Measurements from ENCODE around the gene NTRK2. TPM values are rescaled to one million over a fixed set of nuclear protein-coding genes. Genes with fewer than 3 reads are reported as not detected.

Gene NTRK2
- total RNA-seq, 6 donors from 2014 or later = 0.30 to 16.8 (median 2.6) TPM

DNA sequence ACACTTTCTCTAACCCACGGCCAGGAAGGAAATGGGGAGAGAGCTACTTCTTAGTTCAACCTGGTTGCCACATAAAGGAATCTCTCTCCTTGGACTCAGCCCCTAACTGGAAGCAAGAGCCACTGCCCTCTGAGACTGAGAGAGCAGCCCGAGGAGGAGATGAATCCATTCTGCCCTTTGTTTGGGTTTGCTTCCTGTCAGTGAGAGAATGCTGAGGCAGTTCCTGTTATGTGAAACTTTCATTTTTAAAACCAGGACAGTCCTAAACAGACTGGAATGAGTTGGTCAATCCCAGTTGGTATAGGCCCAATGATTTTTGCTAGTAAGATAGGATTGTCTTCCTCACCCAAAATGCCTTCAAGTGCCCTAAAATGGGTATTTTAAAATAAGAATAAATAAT, 205.1 kb downstream of the NTRK2 start:
- Histone ChIP-seq H3K27me3 (no peaks in the 10 kb centered on the region), H3K4me3 (no peak overlapping the region), H3K36me3 (no peaks in the 10 kb centered on the region), H3K27ac (peak overlapping the region in 2 of 4 donors; percentile 0 to 66), H3K9me3 (no peaks in the 10 kb centered on the region), H3K4me1 (peaks cover 0 to 5% (median 2%) of the 10 kb centered on the region in 4 donors)
- ATAC-seq (ENCODE audit: low FRiP score in 2 of 2) (peak in 1 of 2 donors; percentile 48), DNase-seq (no peak)
- WGBS, 2 donors = 16 to 20% methylated on average over 2 of the region's 2 CpGs
- TF ChIP-seq EP300 (IDR thresholded peaks at IDR 0.05) (no peak), POLR2A (IDR thresholded peaks at IDR 0.05) (no peak), POLR2AphosphoS5 (IDR thresholded peaks at IDR 0.05) (no peak)
- TF ChIP-seq, protein P1, sequence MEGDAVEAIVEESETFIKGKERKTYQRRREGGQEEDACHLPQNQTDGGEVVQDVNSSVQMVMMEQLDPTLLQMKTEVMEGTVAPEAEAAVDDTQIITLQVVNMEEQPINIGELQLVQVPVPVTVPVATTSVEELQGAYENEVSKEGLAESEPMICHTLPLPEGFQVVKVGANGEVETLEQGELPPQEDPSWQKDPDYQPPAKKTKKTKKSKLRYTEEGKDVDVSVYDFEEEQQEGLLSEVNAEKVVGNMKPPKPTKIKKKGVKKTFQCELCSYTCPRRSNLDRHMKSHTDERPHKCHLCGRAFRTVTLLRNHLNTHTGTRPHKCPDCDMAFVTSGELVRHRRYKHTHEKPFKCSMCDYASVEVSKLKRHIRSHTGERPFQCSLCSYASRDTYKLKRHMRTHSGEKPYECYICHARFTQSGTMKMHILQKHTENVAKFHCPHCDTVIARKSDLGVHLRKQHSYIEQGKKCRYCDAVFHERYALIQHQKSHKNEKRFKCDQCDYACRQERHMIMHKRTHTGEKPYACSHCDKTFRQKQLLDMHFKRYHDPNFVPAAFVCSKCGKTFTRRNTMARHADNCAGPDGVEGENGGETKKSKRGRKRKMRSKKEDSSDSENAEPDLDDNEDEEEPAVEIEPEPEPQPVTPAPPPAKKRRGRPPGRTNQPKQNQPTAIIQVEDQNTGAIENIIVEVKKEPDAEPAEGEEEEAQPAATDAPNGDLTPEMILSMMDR (IDR thresholded peaks at IDR 0.05) = no peak

DNA sequence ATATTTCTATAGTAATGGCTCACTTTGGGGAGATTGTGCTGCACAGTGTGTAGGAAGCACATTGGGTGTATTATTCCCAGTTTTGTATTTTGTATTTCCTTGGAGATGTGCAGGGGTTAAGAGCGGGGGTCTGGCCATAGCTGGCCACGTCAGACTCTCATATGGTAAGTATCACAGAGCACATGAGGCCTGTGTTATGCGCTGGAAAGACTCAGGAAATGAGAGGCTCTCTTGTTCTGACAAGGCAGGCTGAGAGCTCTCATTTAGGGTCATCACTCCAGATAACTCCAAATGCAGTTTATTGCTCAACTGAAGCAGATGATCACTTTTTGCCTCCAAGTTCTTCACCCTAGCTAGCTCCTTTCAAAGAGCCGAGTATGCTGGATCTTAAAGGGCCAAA, 205.7 kb downstream of the NTRK2 start:
- H3K9me3 ChIP-seq = no peaks in the 10 kb centered on the region
- peaks cover 0 to 5% (median 2%) of the 10 kb centered on the region in 4 donors for H3K4me1 ChIP-seq
- peak overlapping the region in 1 of 4 donors; percentile 66 for H3K27ac ChIP-seq
- ATAC-seq (ENCODE audit: low FRiP score in 2 of 2) (peak in 1 of 2 donors; percentile 41), DNase-seq (no peak)
- 73 to 80% methylated on average over 4 of the region's 4 CpGs for WGBS, 2 donors
- no peaks in the 10 kb centered on the region for H3K36me3 ChIP-seq
- no peak overlapping the region for H3K4me3 ChIP-seq
- no peak for TF ChIP-seq POLR2A (IDR thresholded peaks at IDR 0.05)
- no peak for TF ChIP-seq EP300 (IDR thresholded peaks at IDR 0.05)
- TF ChIP-seq POLR2AphosphoS5 (IDR thresholded peaks at IDR 0.05) = no peak
- TF ChIP-seq, protein P1 (IDR thresholded peaks at IDR 0.05) = no peak
- no peaks in the 10 kb centered on the region for H3K27me3 ChIP-seq

DNA sequence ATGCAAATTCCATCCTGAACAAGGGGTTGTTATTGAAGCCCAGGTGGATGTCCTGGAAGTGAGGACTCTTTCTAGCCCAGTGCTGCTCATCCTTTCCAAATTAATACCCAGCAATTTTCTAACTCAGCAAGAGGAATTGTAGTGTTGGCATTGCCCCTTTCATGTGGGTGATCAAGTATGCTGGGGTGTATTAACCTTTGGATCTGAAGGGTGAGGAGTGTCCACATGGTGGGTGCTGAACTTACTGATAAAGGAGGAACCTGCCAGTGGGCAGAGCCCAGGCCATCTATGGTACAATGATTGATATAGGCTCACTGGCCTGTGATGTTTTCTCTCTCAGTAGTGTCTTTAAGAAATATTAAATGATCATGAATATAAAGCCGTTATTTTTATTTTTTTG, 210.1 kb downstream of the NTRK2 start:
- no peak for ATAC-seq (ENCODE audit: low FRiP score in 2 of 2)
- H3K36me3 ChIP-seq = no peaks in the 10 kb centered on the region
- no peak overlapping the region for H3K4me3 ChIP-seq
- WGBS, 2 donors = 91 to 96% methylated on average over 1 of the region's 1 CpG
- no peak overlapping the region for H3K27ac ChIP-seq
- H3K27me3 ChIP-seq = no peaks in the 10 kb centered on the region
- H3K9me3 ChIP-seq = no peaks in the 10 kb centered on the region
- TF ChIP-seq, protein P1 (IDR thresholded peaks at IDR 0.05) = no peak
- TF ChIP-seq POLR2AphosphoS5 (IDR thresholded peaks at IDR 0.05) = no peak
- TF ChIP-seq POLR2A (IDR thresholded peaks at IDR 0.05) = no peak
- no peak for TF ChIP-seq EP300 (IDR thresholded peaks at IDR 0.05)
- no peak for DNase-seq
- H3K4me1 ChIP-seq = peaks cover 0 to 2% (median 0%) of the 10 kb centered on the region in 4 donors

DNA sequence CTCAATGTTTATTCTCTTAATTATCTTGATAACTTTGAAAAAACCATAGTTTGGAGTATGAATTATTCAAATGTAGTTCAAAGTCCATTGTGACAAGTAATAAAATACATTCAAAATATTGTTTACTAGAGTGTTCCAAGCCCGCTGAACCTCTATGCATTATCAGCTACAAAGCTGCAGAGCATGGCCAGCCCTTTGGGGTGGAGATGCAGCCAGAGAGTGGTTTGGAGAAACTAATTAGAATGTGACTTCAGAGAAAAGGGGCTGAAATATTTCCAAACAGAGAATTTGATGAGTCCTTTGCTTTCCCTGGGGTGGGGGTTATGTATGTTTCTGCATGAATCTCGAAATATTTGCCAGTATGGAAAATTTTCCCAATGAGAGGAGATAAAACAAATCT, 211.3 kb downstream of the NTRK2 start:
- WGBS, 2 donors = 70 to 72% methylated on average over 2 of the region's 2 CpGs
- Histone ChIP-seq H3K4me1 (no peaks in the 10 kb centered on the region), H3K36me3 (no peaks in the 10 kb centered on the region), H3K9me3 (no peaks in the 10 kb centered on the region), H3K27ac (no peak overlapping the region), H3K27me3 (no peaks in the 10 kb centered on the region), H3K4me3 (no peak overlapping the region)
- TF ChIP-seq, protein P1 (IDR thresholded peaks at IDR 0.05) = no peak
- DNase-seq (no peak), ATAC-seq (ENCODE audit: low FRiP score in 2 of 2) (no peak)

DNA sequence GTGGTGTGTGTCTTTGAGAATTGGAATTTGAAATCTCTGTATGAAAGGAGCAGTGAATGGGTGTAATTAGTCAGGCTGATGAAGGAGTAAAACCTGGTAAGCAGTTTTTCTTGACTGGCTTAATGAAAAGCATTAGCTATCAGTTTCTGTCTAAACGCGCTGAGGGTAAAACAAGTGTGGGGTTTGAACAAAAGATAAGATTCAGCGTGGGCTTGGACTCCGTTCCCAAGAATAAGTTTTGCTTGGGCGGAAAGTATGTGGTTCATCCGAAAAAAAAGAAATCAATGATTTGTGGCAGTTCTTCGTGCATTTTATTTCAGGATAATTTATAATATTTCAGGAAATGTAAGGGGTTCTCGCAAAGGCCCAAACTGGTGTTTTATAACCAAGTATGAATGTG, 217.3 kb downstream of the NTRK2 start:
- WGBS, 2 donors = 95 to 97% methylated on average over 8 of the region's 8 CpGs
- no peaks in the 10 kb centered on the region for H3K27me3 ChIP-seq
- no peaks in the 10 kb centered on the region for H3K4me1 ChIP-seq
- no peak overlapping the region for H3K27ac ChIP-seq
- ATAC-seq (ENCODE audit: low FRiP score in 2 of 2) (no peak), DNase-seq (no peak)
- TF ChIP-seq POLR2AphosphoS5 (IDR thresholded peaks at IDR 0.05) (no peak), EP300 (IDR thresholded peaks at IDR 0.05) (no peak), POLR2A (IDR thresholded peaks at IDR 0.05) (no peak)
- TF ChIP-seq, protein P1 (IDR thresholded peaks at IDR 0.05) = no peak
- H3K9me3 ChIP-seq = no peaks in the 10 kb centered on the region
- no peak overlapping the region for H3K4me3 ChIP-seq
- no peaks in the 10 kb centered on the region for H3K36me3 ChIP-seq

Measured in upper lobe of left lung (tissue), 6 donors.